ENCODE results near the gene LIMCH1.

- no peak for TF ChIP-seq CTCF (IDR thresholded peaks at IDR 0.05)
- TF ChIP-seq POLR2A (IDR thresholded peaks at IDR 0.05): no peak
Measured at GRCh38 chr4:41528512-41529205, 9.3 kb upstream of the LIMCH1 start.

All from suprapubic skin (tissue), 3 donors.